HG03135 (cell line): ENCODE measurements around the gene C19orf38.

Experiments used
- ATAC-seq: cut with Tn5 transposase; IDR thresholded peaks from one replicate; pipeline ENCODE4 v1.9.1; 2021; ENCODE audit warnings: mild to moderate bottlenecking, moderate library complexity; ENCODE audit not compliant: unreplicated experiment

The C19orf38 gene, protein sequence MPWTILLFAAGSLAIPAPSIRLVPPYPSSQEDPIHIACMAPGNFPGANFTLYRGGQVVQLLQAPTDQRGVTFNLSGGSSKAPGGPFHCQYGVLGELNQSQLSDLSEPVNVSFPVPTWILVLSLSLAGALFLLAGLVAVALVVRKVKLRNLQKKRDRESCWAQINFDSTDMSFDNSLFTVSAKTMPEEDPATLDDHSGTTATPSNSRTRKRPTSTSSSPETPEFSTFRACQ

GRCh38 chr19:10848230-10848856 lies at the start of gene C19orf38:
TSS of gene C19orf38 (plus strand) at chr19:10848415. CDS start at chr19:10848509, 94 bp downstream.
- no peak for ATAC-seq

DNA sequence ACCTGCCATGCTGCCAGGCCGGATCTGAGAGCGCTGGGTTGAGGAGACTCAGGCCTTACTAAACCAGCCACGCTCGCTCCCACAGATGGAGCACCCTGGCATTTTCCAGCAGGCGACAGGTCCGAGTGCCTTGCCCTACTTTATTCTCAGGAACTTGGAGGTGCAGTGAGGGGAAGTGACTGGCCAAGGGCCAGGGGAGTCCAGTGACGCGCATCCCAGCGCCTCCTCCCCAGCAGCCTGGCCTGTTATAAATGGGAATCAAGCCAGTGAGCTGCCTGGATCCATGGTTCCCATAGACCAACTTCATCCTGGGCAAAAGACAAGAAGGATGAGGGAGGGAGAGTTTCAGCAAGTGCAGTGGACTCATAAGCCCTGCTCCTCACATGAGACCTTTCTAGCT lies 47.7 kb upstream of the C19orf38 start:
- ATAC-seq = no peak

DNA sequence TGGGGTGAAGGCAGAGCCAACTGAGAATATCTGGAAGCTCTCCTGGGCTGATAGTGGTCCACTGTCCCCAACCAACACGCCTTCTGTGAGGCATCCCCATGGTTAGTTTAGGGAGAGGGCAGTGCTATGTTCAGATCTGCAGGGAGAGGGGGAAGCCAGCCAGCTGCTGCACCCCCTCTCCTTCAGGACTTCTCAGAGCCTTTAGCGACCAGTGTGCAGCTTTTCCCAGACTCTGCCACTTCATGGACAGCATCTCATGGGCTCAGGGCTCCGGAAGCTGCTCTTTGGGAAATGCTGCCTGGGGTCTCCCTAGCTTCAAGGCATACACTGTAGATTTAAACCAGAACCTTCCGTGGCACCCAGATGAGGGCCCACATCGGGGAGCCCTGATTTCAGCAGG lies 45.7 kb upstream of the C19orf38 start:
- no peak for ATAC-seq

DNA sequence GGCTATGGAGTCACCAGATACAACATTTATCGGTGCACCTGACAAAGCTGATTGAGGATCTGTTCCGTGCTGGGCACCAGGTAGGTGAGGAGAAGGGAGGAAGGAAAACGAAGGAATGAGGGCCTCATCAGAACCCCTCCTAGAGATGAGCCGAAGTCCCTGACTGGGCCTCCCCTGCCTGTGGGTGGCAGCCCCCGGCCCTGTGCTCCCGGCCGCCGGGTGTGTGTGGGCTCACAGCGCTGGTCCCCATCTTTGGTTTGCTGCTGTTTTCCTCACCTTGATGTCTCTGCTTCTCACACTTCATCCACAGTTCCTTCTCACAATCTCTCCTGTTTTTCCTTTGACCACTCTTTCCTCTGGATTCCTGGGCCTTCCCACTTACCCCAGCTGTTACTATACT lies 45.0 kb upstream of the C19orf38 start:
- no peak for ATAC-seq

DNA sequence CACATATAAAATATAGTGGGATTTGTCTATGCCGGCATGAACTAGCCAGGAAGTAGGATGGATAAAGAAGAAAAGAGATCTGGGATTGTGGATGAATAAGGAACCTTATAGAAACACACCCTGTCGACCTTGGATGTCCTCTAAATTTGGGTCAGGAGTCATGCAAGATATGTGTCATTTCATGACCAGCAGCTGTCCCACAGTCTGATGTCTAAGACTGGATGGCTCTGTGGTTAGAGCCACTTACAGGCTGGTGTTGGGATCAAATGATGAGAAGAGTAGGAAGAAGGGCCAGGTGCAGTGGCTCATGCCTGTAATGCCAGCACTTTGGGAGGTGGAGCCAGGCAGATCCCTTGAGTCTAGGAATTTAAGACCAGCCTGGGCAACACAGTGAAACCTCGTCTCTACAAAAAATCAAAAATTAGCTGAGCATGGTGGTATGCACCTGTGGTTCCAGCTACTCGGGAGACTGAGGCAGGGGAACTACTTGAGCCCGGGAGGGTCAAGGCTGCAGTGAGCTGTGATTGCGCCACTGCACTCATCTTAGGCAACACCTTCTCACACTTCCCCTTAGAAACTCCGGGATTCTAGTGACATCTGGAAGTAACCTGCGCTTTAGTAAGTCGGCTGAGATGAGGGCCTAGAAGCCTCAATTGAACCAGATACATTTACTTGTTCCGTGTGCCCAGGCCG lies 43.0 kb upstream of the C19orf38 start:
- ATAC-seq = no peak

DNA sequence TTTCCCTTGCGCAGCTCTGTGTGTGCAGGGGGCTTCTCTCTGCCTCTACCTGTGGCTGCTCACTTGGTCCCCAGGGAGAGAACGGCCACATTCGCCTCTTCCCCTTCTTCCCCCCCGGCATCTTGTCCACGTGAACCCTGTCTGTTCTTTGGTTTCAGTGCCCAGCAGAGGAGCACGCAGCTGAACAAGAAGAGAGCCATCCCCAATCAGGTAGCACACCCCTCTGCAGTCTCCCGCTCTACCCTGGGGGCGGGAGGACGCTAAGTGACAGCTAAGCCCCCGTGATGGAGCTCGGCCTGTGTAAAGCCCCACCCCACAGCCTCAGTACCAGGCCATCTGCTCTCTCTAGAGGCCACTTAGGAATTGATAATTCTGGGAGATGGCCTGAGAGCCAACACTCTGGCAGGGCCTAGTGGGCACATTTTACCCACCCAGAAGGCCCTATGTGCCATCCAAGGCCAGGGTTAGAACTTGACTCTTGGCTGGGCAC lies 42.4 kb upstream of the C19orf38 start:
- no peak for ATAC-seq

DNA sequence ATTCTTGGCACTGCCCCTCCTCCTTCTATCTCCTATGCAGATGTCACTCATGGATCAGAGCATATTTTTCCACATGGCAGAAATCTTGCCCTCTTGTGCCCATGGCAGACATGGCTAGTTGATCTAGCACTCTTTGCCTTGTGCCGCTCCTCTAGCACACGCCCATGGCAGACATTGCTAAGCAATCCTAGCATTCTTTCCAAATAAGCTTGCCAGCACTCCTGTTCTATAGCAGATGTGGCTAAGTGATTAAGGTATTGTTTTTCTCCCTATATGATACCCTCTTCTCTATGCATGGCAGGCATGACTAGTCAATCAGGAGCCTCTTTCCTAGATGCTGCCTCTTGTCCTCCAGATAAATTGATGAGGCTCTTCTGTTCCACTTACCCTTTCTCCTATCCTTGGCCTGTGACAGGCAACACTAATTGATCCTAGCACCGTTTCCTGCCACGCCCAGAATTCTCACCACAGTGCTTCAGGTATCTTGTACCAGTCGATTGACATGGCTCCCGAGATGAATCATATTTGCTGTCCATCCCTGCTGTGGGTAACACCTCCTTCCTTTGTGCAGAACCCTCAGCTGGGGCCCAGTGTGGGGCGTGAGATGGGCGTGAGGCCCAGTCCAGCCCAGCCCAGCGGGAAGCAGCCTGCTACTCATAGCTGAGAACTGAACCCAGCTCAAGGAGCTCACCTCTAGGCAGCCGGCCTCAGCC lies 39.1 kb upstream of the C19orf38 start:
- no peak for ATAC-seq

DNA sequence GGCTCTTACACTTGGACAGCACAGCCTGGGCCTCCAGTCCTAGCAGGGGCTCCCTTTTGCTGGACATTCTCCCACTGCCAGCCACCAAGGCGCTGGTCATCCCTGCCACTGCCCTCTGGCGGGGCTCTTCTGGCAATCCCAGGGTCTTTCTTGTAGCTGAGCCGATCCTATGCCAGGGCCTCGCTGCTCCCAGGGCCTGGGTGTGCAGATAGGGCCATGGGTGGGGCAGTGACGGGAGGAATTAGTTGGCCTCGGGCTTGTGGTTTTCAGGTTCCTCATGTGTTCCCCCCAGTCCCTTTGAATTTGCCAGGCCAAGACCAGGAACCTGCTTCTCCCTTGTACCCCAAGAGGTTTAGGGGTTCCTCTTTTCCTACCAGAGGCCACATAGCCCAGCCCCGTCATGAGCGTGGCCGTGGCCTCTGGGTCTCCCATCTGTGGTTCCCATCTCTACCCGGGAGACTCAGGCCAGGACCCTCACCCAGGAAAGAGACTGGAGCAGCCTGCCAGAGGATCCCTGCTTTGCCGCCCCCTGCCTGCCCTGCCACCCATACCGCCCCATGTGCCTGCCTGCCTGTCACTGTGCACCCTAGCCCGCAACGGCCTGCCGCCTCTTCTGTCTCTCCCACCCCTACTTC lies 38.4 kb upstream of the C19orf38 start:
- no peak for ATAC-seq

GRCh38 chr19:10811391-10812111 lies 36.7 kb upstream of the C19orf38 start:
- ATAC-seq = no peak

GRCh38 chr19:10812196-10812595 lies 36.0 kb upstream of the C19orf38 start:
- ATAC-seq = no peak

GRCh38 chr19:10812902-10813404 lies 35.3 kb upstream of the C19orf38 start:
- ATAC-seq = no peak

DNA sequence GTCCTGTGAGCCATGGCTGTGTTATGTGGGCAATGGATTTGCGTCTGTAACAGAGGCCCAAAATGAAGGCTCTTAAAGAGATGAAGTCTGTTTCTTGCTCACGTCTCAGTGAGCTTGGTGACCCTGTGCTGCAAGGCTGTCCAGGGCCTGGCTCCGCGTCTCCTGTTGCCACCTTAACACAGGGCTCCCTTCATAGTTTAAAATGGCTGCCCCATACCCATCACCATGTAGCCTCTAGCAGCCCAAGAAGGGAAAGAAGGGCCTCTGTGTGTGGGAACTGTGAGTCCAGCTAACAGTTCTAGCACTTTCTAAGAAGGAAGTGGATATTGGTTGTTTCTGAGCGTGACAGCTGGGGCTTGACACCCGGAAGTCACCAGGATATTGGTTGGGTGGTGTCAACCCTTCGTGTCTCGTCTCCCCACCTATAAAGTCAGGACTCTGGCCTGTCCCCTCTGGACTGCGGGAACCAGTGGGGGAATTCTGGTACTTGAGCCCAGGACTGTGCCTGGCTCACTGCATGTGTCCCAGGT lies 33.1 kb upstream of the C19orf38 start:
- no peak for ATAC-seq

DNA sequence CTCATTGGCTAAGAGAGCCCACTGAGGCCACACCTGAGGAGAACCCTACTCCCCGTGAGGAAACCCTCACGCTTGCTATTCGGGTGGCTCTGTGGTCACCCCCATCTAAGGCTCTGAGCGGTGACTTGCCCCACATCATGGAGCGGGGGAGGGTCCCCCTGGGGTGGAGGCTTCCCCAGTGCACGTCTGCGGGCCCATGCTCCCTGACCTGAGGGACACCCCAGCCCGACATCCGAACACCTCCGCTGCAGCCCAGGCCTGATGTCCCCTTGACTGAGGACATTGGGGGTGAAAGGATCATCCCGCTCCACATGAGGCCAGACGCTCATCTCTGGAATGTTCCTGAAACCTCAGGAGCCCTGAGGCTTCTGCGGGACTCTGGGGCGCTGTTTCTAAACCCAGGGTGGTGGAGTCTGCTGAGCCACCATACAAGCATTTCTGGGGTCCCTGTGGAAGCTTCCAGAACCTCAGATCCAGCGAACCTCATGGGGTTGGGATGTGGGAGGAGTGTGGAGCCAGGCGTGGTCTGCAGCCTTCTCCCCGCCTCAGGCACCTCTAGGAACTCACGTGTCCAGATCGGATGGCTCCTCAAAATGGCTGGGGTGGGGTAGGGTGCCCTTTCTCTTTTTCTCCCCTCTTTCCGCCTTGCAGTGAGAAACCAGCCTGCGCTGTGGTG lies 32.1 kb upstream of the C19orf38 start:
- no peak for ATAC-seq

DNA sequence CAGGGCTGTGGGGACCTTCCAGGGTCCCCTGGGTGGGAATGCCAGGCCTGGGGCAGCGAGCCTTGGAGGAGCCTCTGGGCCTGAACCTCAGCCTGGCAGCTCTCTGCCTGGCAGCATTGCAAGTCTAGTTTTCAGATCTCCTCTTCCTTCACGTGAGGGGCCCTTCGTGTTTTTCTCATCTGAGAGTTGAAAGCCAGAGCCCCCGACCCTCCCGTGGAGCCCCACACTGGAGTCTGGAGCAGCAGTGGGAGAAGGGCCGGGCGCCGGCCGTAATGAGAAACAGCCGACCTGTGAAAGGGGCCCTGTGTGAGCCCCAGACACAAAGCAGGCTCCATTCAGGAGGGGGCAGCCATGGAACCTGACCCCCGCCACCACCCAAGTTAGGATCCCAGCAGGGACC lies 31.5 kb upstream of the C19orf38 start:
- ATAC-seq = no peak

GRCh38 chr19:10817291-10818038 lies 30.8 kb upstream of the C19orf38 start:
- no peak for ATAC-seq

DNA sequence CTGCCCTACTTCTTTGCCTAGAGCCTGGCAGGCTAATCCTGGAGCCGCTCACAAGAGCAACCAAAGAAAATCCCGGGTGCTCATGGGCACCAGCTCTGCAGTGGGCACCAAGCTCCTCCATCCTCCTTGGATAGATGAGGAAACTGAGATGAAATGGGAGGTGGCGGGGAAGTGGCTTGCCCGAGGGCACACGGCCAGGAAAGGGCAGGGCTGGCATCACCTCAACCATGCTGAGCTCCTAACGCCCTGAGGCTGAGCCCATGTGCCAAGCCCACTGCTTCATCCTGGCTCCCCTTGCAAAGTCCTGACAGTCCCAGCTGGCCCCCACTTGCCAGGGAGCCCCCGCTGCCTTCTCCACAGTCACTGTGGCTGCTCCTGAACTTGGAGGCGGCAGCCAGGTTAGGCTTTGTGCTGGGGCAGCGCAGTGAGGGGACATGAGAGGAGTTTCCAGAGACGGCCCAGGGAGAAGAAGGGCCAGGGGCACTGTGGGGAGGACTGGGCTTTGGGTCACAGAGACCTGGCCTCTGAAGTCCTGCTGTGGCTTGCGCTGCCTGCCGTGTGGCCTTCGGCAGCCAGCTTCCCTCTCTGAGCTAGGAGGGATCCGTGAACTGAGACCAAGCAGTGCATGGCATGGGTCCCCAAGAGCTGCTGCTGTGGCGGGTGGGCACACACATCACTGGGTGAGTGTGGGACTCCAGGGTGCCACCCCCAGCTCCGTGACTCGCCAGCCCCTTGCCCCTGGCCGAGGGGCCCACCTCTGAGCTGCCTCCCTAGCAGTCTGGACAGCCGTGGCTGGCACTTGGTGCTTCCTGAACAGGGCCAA lies 29.7 kb upstream of the C19orf38 start:
- no peak for ATAC-seq

DNA sequence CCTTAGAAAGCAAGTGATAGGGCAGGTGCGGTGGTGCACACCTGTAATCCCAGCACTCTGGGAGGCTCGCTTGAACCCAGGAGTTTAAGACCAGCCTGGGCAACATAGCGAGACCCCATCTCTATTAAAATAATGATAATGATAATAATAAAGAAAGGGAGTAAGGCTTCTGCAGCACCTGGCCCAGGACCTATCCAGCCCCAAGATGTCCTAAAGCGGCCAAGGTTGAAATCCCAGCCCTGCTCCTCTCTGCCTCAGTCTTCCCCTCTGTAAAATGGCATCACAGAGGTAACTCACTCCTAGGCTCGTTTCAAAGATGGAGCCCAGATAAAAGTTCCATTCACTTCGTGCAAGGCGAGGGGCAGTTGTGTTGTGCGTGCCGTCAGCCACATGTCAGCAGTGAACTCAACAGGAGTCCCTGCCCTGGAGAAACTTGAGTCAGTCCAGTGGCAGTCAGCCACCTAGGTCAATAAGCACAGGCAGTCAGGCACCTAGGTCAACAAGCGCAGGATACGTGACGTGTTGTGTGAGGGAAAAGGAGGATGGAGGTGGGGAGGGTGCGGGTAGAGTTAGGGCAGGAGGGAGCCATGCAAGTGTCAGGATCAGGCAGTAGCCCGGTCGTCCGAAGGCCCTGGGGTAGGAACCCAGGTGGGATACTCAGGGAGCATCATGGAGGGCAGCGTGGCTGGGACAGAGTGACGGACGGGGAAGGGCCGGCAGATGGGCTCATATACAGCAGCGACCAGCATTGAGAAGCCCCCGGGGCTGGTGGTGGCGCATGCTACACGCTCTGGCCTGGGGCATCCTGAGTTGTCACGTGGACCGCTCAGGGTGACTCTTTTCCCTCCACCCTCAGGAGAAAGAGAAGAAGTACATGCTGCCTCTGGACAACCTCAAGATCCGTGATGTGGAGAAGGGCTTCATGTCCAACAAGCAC lies 28.8 kb upstream of the C19orf38 start:
- no peak for ATAC-seq
